ENCODE measurements around the gene KLRC3.
"Not testable (repeated sequence)": the region's sequence is repeated elsewhere in the genome, so short reads cannot be mapped to it uniquely, and the experiment has no call there.

Gene KLRC3

GRCh38 chr12:10437601-10438000, 17.2 kb upstream of the KLRC3 start:
- not testable (repeated sequence) for H3K4me1 ChIP-seq (ENCODE audit: control insufficient read depth, insufficient read depth, low read length); H3K9me3 ChIP-seq (ENCODE audit: control insufficient read depth, insufficient read depth, low read length); H3K9ac ChIP-seq (ENCODE audit: low read depth, low read length); H3K36me3 ChIP-seq (ENCODE audit: control insufficient read depth, insufficient read depth, low read length); H3K4me3 ChIP-seq (ENCODE audit: low read depth, low read length); H3K27me3 ChIP-seq (ENCODE audit: control insufficient read depth, insufficient read depth, low read length)

- not testable (repeated sequence) for H3K9me3 ChIP-seq (ENCODE audit: control insufficient read depth, insufficient read depth, low read length); H3K4me1 ChIP-seq (ENCODE audit: control insufficient read depth, insufficient read depth, low read length); H3K27me3 ChIP-seq (ENCODE audit: control insufficient read depth, insufficient read depth, low read length); H3K9ac ChIP-seq (ENCODE audit: low read depth, low read length); H3K4me3 ChIP-seq (ENCODE audit: low read depth, low read length); H3K36me3 ChIP-seq (ENCODE audit: control insufficient read depth, insufficient read depth, low read length)
Observed at GRCh38 chr12:10435816-10436215, 15.4 kb upstream of the KLRC3 start, which contains the start of gene KLRC2. Gene KLRC2 (minus strand): TSS chr12:10436010. CDS start chr12:10435986, 24 bp downstream.

GRCh38 chr12:10430623-10431022, 10.2 kb upstream of the KLRC3 start:
- not testable (repeated sequence) for H3K9me3 ChIP-seq (ENCODE audit: control insufficient read depth, insufficient read depth, low read length); H3K36me3 ChIP-seq (ENCODE audit: control insufficient read depth, insufficient read depth, low read length); H3K27me3 ChIP-seq (ENCODE audit: control insufficient read depth, insufficient read depth, low read length); H3K4me3 ChIP-seq (ENCODE audit: low read depth, low read length); H3K9ac ChIP-seq (ENCODE audit: low read depth, low read length); H3K4me1 ChIP-seq (ENCODE audit: control insufficient read depth, insufficient read depth, low read length)

GRCh38 chr12:10425938-10426337, 5.5 kb upstream of the KLRC3 start:
- H3K4me1 ChIP-seq (ENCODE audit: control insufficient read depth, insufficient read depth, low read length); H3K36me3 ChIP-seq (ENCODE audit: control insufficient read depth, insufficient read depth, low read length); H3K27me3 ChIP-seq (ENCODE audit: control insufficient read depth, insufficient read depth, low read length); H3K9me3 ChIP-seq (ENCODE audit: control insufficient read depth, insufficient read depth, low read length); H3K4me3 ChIP-seq (ENCODE audit: low read depth, low read length); H3K9ac ChIP-seq (ENCODE audit: low read depth, low read length): not testable (repeated sequence)

GRCh38 chr12:10424260-10424899, 4.0 kb upstream of the KLRC3 start:
- H3K9ac ChIP-seq (ENCODE audit: low read depth, low read length); H3K4me1 ChIP-seq (ENCODE audit: control insufficient read depth, insufficient read depth, low read length); H3K27me3 ChIP-seq (ENCODE audit: control insufficient read depth, insufficient read depth, low read length); H3K9me3 ChIP-seq (ENCODE audit: control insufficient read depth, insufficient read depth, low read length); H3K36me3 ChIP-seq (ENCODE audit: control insufficient read depth, insufficient read depth, low read length); H3K4me3 ChIP-seq (ENCODE audit: low read depth, low read length): not testable (repeated sequence)

GRCh38 chr12:10422159-10422558, 1.8 kb upstream of the KLRC3 start:
- not testable (repeated sequence) for H3K36me3 ChIP-seq (ENCODE audit: control insufficient read depth, insufficient read depth, low read length); H3K9me3 ChIP-seq (ENCODE audit: control insufficient read depth, insufficient read depth, low read length); H3K27me3 ChIP-seq (ENCODE audit: control insufficient read depth, insufficient read depth, low read length); H3K4me3 ChIP-seq (ENCODE audit: low read depth, low read length); H3K9ac ChIP-seq (ENCODE audit: low read depth, low read length); H3K4me1 ChIP-seq (ENCODE audit: control insufficient read depth, insufficient read depth, low read length)

- Histone ChIP-seq H3K27me3 (ENCODE audit: control insufficient read depth, insufficient read depth, low read length) (no peaks in the 10 kb centered on the region), H3K4me3 (ENCODE audit: low read depth, low read length) (no peak within 1 kb of the TSS), H3K9ac (ENCODE audit: low read depth, low read length) (no peak within 1 kb of the TSS), H3K36me3 (ENCODE audit: control insufficient read depth, insufficient read depth, low read length) (no peaks in the 10 kb centered on the region), H3K4me1 (ENCODE audit: control insufficient read depth, insufficient read depth, low read length) (peaks cover 7% of the 10 kb centered on the region), H3K9me3 (ENCODE audit: control insufficient read depth, insufficient read depth, low read length) (no peaks in the 10 kb centered on the region)
Observed at GRCh38 chr12:10409392-10409791, 11.0 kb downstream of the KLRC3 start, which contains the start of gene KLRC4. Gene KLRC4 (minus strand): TSS chr12:10409757. CDS start chr12:10409575, 182 bp downstream.

GRCh38 chr12:10408842-10409241, 11.6 kb downstream of the KLRC3 start:
- H3K4me1 ChIP-seq (ENCODE audit: control insufficient read depth, insufficient read depth, low read length): peaks cover 7% of the 10 kb centered on the region
- no peaks in the 10 kb centered on the region for H3K36me3 ChIP-seq (ENCODE audit: control insufficient read depth, insufficient read depth, low read length)
- no peaks in the 10 kb centered on the region for H3K27me3 ChIP-seq (ENCODE audit: control insufficient read depth, insufficient read depth, low read length)
- H3K9me3 ChIP-seq (ENCODE audit: control insufficient read depth, insufficient read depth, low read length): no peaks in the 10 kb centered on the region
- H3K9ac ChIP-seq (ENCODE audit: low read depth, low read length): no peak overlapping the region
- no peak overlapping the region for H3K4me3 ChIP-seq (ENCODE audit: low read depth, low read length)

- Histone ChIP-seq H3K4me3 (ENCODE audit: low read depth, low read length) (no peak overlapping the region), H3K9me3 (ENCODE audit: control insufficient read depth, insufficient read depth, low read length) (no peaks in the 10 kb centered on the region), H3K4me1 (ENCODE audit: control insufficient read depth, insufficient read depth, low read length) (peaks cover 7% of the 10 kb centered on the region), H3K27me3 (ENCODE audit: control insufficient read depth, insufficient read depth, low read length) (no peaks in the 10 kb centered on the region), H3K9ac (ENCODE audit: low read depth, low read length) (no peak overlapping the region), H3K36me3 (ENCODE audit: control insufficient read depth, insufficient read depth, low read length) (no peaks in the 10 kb centered on the region)
Observed at GRCh38 chr12:10406725-10407124, 13.7 kb downstream of the KLRC3 start.

- Histone ChIP-seq H3K4me1 (ENCODE audit: control insufficient read depth, insufficient read depth, low read length) (peaks cover 7% of the 10 kb centered on the region), H3K36me3 (ENCODE audit: control insufficient read depth, insufficient read depth, low read length) (no peaks in the 10 kb centered on the region), H3K9me3 (ENCODE audit: control insufficient read depth, insufficient read depth, low read length) (no peaks in the 10 kb centered on the region), H3K9ac (ENCODE audit: low read depth, low read length) (no peak overlapping the region), H3K27me3 (ENCODE audit: control insufficient read depth, insufficient read depth, low read length) (no peaks in the 10 kb centered on the region), H3K4me3 (ENCODE audit: low read depth, low read length) (no peak overlapping the region)
Observed at GRCh38 chr12:10405294-10405693, 15.1 kb downstream of the KLRC3 start.

- Histone ChIP-seq H3K27me3 (ENCODE audit: control insufficient read depth, insufficient read depth, low read length) (no peaks in the 10 kb centered on the region), H3K9me3 (ENCODE audit: control insufficient read depth, insufficient read depth, low read length) (no peaks in the 10 kb centered on the region), H3K9ac (ENCODE audit: low read depth, low read length) (no peak overlapping the region), H3K4me3 (ENCODE audit: low read depth, low read length) (no peak overlapping the region), H3K36me3 (ENCODE audit: control insufficient read depth, insufficient read depth, low read length) (no peaks in the 10 kb centered on the region), H3K4me1 (ENCODE audit: control insufficient read depth, insufficient read depth, low read length) (peaks cover 7% of the 10 kb centered on the region)
Observed at GRCh38 chr12:10404798-10405197, 15.6 kb downstream of the KLRC3 start.

- H3K36me3 ChIP-seq (ENCODE audit: control insufficient read depth, insufficient read depth, low read length): no peaks in the 10 kb centered on the region
- H3K27me3 ChIP-seq (ENCODE audit: control insufficient read depth, insufficient read depth, low read length): no peaks in the 10 kb centered on the region
- H3K4me1 ChIP-seq (ENCODE audit: control insufficient read depth, insufficient read depth, low read length): no peaks in the 10 kb centered on the region
- no peaks in the 10 kb centered on the region for H3K9me3 ChIP-seq (ENCODE audit: control insufficient read depth, insufficient read depth, low read length)
- no peak overlapping the region for H3K9ac ChIP-seq (ENCODE audit: low read depth, low read length)
- H3K4me3 ChIP-seq (ENCODE audit: low read depth, low read length): no peak overlapping the region
Observed at GRCh38 chr12:10400829-10401228, 19.6 kb downstream of the KLRC3 start.
